ENCODE data around the gene ADAMTS18.
"Not testable (repeated sequence)": the region's sequence is repeated elsewhere in the genome, so short reads cannot be mapped to it uniquely, and the experiment has no call there.

The ADAMTS18 gene

GRCh38 chr16:77262971-77263370, 171.9 kb downstream of the ADAMTS18 start:
- Histone ChIP-seq H3K27me3 (ENCODE audit: insufficient read depth, low read length, poor library complexity) (no peaks in the 10 kb centered on the region), H3K4ac (ENCODE audit: low read depth, low read length) (no peak overlapping the region), H3K4me1 (ENCODE audit: control insufficient read depth, low read depth, low read length) (no peaks in the 10 kb centered on the region), H3K23ac (ENCODE audit: low read length) (no peak overlapping the region), H4K5ac (ENCODE audit: low read length) (no peak overlapping the region), H3K36me3 (ENCODE audit: control insufficient read depth, insufficient read depth, low read length) (no peaks in the 10 kb centered on the region), H2BK5ac (ENCODE audit: low read length) (no peak overlapping the region), H2BK120ac (ENCODE audit: low read depth, low read length) (no peak overlapping the region), H3K27ac (ENCODE audit: low read depth, low read length) (no peak overlapping the region), H4K8ac (ENCODE audit: low read depth, low read length) (no peak overlapping the region), H3K4me3 (ENCODE audit: low read length) (no peak overlapping the region), H3K56ac (ENCODE audit: low read length) (no peak overlapping the region), H3K79me1 (ENCODE audit: low read length) (no peaks in the 10 kb centered on the region), H3K9ac (ENCODE audit: low read length) (no peak overlapping the region), H3K4me2 (ENCODE audit: low read length) (no peak overlapping the region), H2AK5ac (ENCODE audit: low read length) (no peak overlapping the region), H3K79me2 (ENCODE audit: control insufficient read depth, insufficient read depth, low read length) (no peaks in the 10 kb centered on the region), H2BK15ac (replicated peaks; ENCODE audit: low read depth) (no peak overlapping the region), H3K18ac (ENCODE audit: low read length) (no peak overlapping the region)
- WGBS (ENCODE audit: extremely low coverage, insufficient coverage, low lambda C conversion rate) = no CpG with 5 or more reads among the region's 3 CpGs
- DNase-seq = no peak

- Histone ChIP-seq H3K4me1 (ENCODE audit: control insufficient read depth, low read depth, low read length) (no peaks in the 10 kb centered on the region), H3K4me3 (ENCODE audit: low read length) (no peak overlapping the region), H3K27me3 (ENCODE audit: insufficient read depth, low read length, poor library complexity) (no peaks in the 10 kb centered on the region), H2BK5ac (ENCODE audit: low read length) (no peak overlapping the region), H3K9ac (ENCODE audit: low read length) (no peak overlapping the region), H4K5ac (ENCODE audit: low read length) (no peak overlapping the region), H2BK120ac (ENCODE audit: low read depth, low read length) (no peak overlapping the region), H3K4me2 (ENCODE audit: low read length) (no peak overlapping the region), H3K56ac (ENCODE audit: low read length) (no peak overlapping the region), H2BK15ac (replicated peaks; ENCODE audit: low read depth) (no peak overlapping the region), H3K79me1 (ENCODE audit: low read length) (no peaks in the 10 kb centered on the region), H3K18ac (ENCODE audit: low read length) (no peak overlapping the region), H3K4ac (ENCODE audit: low read depth, low read length) (no peak overlapping the region), H3K36me3 (ENCODE audit: control insufficient read depth, insufficient read depth, low read length) (no peaks in the 10 kb centered on the region), H2AK5ac (ENCODE audit: low read length) (no peak overlapping the region), H3K27ac (ENCODE audit: low read depth, low read length) (no peak overlapping the region), H3K23ac (ENCODE audit: low read length) (no peak overlapping the region), H4K8ac (ENCODE audit: low read depth, low read length) (no peak overlapping the region), H3K79me2 (ENCODE audit: control insufficient read depth, insufficient read depth, low read length) (no peaks in the 10 kb centered on the region)
- no peak for DNase-seq
- no CpG with 5 or more reads among the region's 4 CpGs for WGBS (ENCODE audit: extremely low coverage, insufficient coverage, low lambda C conversion rate)
Observed at GRCh38 chr16:77250400-77250799, 184.4 kb downstream of the ADAMTS18 start.

GRCh38 chr16:77246150-77246549, 188.7 kb downstream of the ADAMTS18 start:
- H2BK120ac ChIP-seq (ENCODE audit: low read depth, low read length) = no peak overlapping the region
- H3K36me3 ChIP-seq (ENCODE audit: control insufficient read depth, insufficient read depth, low read length) = no peaks in the 10 kb centered on the region
- H3K4ac ChIP-seq (ENCODE audit: low read depth, low read length) = no peak overlapping the region
- H3K4me3 ChIP-seq (ENCODE audit: low read length) = no peak overlapping the region
- no peak for DNase-seq
- H3K4me2 ChIP-seq (ENCODE audit: low read length) = no peak overlapping the region
- no peak overlapping the region for H3K56ac ChIP-seq (ENCODE audit: low read length)
- no peak overlapping the region for H3K23ac ChIP-seq (ENCODE audit: low read length)
- no peak overlapping the region for H4K5ac ChIP-seq (ENCODE audit: low read length)
- no peak overlapping the region for H4K8ac ChIP-seq (ENCODE audit: low read depth, low read length)
- H3K4me1 ChIP-seq (ENCODE audit: control insufficient read depth, low read depth, low read length) = no peaks in the 10 kb centered on the region
- no CpG with 5 or more reads among the region's 2 CpGs for WGBS (ENCODE audit: extremely low coverage, insufficient coverage, low lambda C conversion rate)
- no peaks in the 10 kb centered on the region for H3K79me1 ChIP-seq (ENCODE audit: low read length)
- no peak overlapping the region for H3K18ac ChIP-seq (ENCODE audit: low read length)
- H3K9ac ChIP-seq (ENCODE audit: low read length) = no peak overlapping the region
- no peak overlapping the region for H2BK5ac ChIP-seq (ENCODE audit: low read length)
- no peaks in the 10 kb centered on the region for H3K79me2 ChIP-seq (ENCODE audit: control insufficient read depth, insufficient read depth, low read length)
- H3K27me3 ChIP-seq (ENCODE audit: insufficient read depth, low read length, poor library complexity) = no peaks in the 10 kb centered on the region
- H3K27ac ChIP-seq (ENCODE audit: low read depth, low read length) = no peak overlapping the region
- no peak overlapping the region for H2BK15ac ChIP-seq (replicated peaks; ENCODE audit: low read depth)
- no peak overlapping the region for H2AK5ac ChIP-seq (ENCODE audit: low read length)

- WGBS (ENCODE audit: extremely low coverage, insufficient coverage, low lambda C conversion rate) = no CpG with 5 or more reads among the region's 5 CpGs
- DNase-seq = not testable (repeated sequence)
Observed at GRCh38 chr16:77242471-77242870, 192.4 kb downstream of the ADAMTS18 start.

GRCh38 chr16:77238593-77238992, 196.2 kb downstream of the ADAMTS18 start:
- Histone ChIP-seq H2BK15ac (replicated peaks; ENCODE audit: low read depth) (no peak overlapping the region), H2BK120ac (ENCODE audit: low read depth, low read length) (no peak overlapping the region), H3K23ac (ENCODE audit: low read length) (no peak overlapping the region), H2BK5ac (ENCODE audit: low read length) (no peak overlapping the region), H3K27ac (ENCODE audit: low read depth, low read length) (no peak overlapping the region), H3K79me2 (ENCODE audit: control insufficient read depth, insufficient read depth, low read length) (no peaks in the 10 kb centered on the region), H3K79me1 (ENCODE audit: low read length) (no peaks in the 10 kb centered on the region), H3K4me3 (ENCODE audit: low read length) (no peak overlapping the region), H3K18ac (ENCODE audit: low read length) (no peak overlapping the region), H3K4ac (ENCODE audit: low read depth, low read length) (no peak overlapping the region), H3K27me3 (ENCODE audit: insufficient read depth, low read length, poor library complexity) (no peaks in the 10 kb centered on the region), H2AK5ac (ENCODE audit: low read length) (no peak overlapping the region), H4K8ac (ENCODE audit: low read depth, low read length) (no peak overlapping the region), H3K56ac (ENCODE audit: low read length) (no peak overlapping the region), H3K4me2 (ENCODE audit: low read length) (no peak overlapping the region), H3K36me3 (ENCODE audit: control insufficient read depth, insufficient read depth, low read length) (no peaks in the 10 kb centered on the region), H3K4me1 (ENCODE audit: control insufficient read depth, low read depth, low read length) (no peaks in the 10 kb centered on the region), H3K9ac (ENCODE audit: low read length) (no peak overlapping the region), H4K5ac (ENCODE audit: low read length) (no peak overlapping the region)
- DNase-seq = no peak
- WGBS (ENCODE audit: extremely low coverage, insufficient coverage, low lambda C conversion rate) = no CpG with 5 or more reads among the region's 5 CpGs

More at GRCh38 chr16:77242471-77242870, 192.4 kb downstream of the ADAMTS18 start:
- not testable (repeated sequence) for H4K5ac ChIP-seq (ENCODE audit: low read length); H3K18ac ChIP-seq (ENCODE audit: low read length); H4K8ac ChIP-seq (ENCODE audit: low read depth, low read length); H3K36me3 ChIP-seq (ENCODE audit: control insufficient read depth, insufficient read depth, low read length); H3K27me3 ChIP-seq (ENCODE audit: insufficient read depth, low read length, poor library complexity); H2BK15ac ChIP-seq (replicated peaks; ENCODE audit: low read depth); H3K4me1 ChIP-seq (ENCODE audit: control insufficient read depth, low read depth, low read length); H3K79me1 ChIP-seq (ENCODE audit: low read length); H3K56ac ChIP-seq (ENCODE audit: low read length); H3K4me2 ChIP-seq (ENCODE audit: low read length); H2BK5ac ChIP-seq (ENCODE audit: low read length); H2BK120ac ChIP-seq (ENCODE audit: low read depth, low read length); H2AK5ac ChIP-seq (ENCODE audit: low read length); H3K27ac ChIP-seq (ENCODE audit: low read depth, low read length); H3K79me2 ChIP-seq (ENCODE audit: control insufficient read depth, insufficient read depth, low read length); H3K4me3 ChIP-seq (ENCODE audit: low read length); H3K4ac ChIP-seq (ENCODE audit: low read depth, low read length); H3K9ac ChIP-seq (ENCODE audit: low read length); H3K23ac ChIP-seq (ENCODE audit: low read length)

- Histone ChIP-seq H3K9ac (ENCODE audit: low read length) (no peak overlapping the region), H3K23ac (ENCODE audit: low read length) (no peak overlapping the region), H3K4me3 (ENCODE audit: low read length) (no peak overlapping the region), H2AK5ac (ENCODE audit: low read length) (no peak overlapping the region), H2BK5ac (ENCODE audit: low read length) (no peak overlapping the region), H3K79me2 (ENCODE audit: control insufficient read depth, insufficient read depth, low read length) (no peaks in the 10 kb centered on the region), H3K18ac (ENCODE audit: low read length) (no peak overlapping the region), H4K5ac (ENCODE audit: low read length) (no peak overlapping the region), H3K27ac (ENCODE audit: low read depth, low read length) (no peak overlapping the region), H2BK15ac (replicated peaks; ENCODE audit: low read depth) (no peak overlapping the region), H3K56ac (ENCODE audit: low read length) (no peak overlapping the region), H3K79me1 (ENCODE audit: low read length) (no peaks in the 10 kb centered on the region), H3K27me3 (ENCODE audit: insufficient read depth, low read length, poor library complexity) (no peaks in the 10 kb centered on the region), H3K4me1 (ENCODE audit: control insufficient read depth, low read depth, low read length) (no peaks in the 10 kb centered on the region), H2BK120ac (ENCODE audit: low read depth, low read length) (no peak overlapping the region), H4K8ac (ENCODE audit: low read depth, low read length) (no peak overlapping the region), H3K4ac (ENCODE audit: low read depth, low read length) (no peak overlapping the region), H3K4me2 (ENCODE audit: low read length) (no peak overlapping the region), H3K36me3 (ENCODE audit: control insufficient read depth, insufficient read depth, low read length) (no peaks in the 10 kb centered on the region)
- DNase-seq = peak; percentile 85
- no CpG with 5 or more reads among the region's 21 CpGs for WGBS (ENCODE audit: extremely low coverage, insufficient coverage, low lambda C conversion rate)
Observed at GRCh38 chr16:77236063-77236511, 198.7 kb downstream of the ADAMTS18 start.
